Lower lobe of right lung (tissue), 2 donors: ENCODE results near the gene SCN9A. TPM values are rescaled to one million over a fixed set of nuclear protein-coding genes. Genes with fewer than 3 reads are reported as not detected.

Source experiments
- ATAC-seq, 2 donors: fragments of 200-7000 bp; cut with Tn5 transposase; one replicate each; pipeline ENCODE4 v1.9.1; 2020 to 2022; ENCODE audit warnings: mild to moderate bottlenecking in 2 of 2, moderate library complexity in 2 of 2
- DNase-seq: peaks from one replicate; pipeline ENCODE4 v3.0.0-alpha.2; 2020
- H3K27ac ChIP-seq: fragments of 200-600 bp; one replicate; pipeline ENCODE4 v1.8.0; 2022
- H3K27me3 ChIP-seq: fragments of 200-600 bp; one replicate; pipeline ENCODE4 v1.8.0; 2022; ENCODE audit warnings: low read depth
- H3K36me3 ChIP-seq: fragments of 200-600 bp; one replicate; pipeline ENCODE4 v1.8.0; 2022; ENCODE audit warnings: mild to moderate bottlenecking
- H3K4me1 ChIP-seq: fragments of 200-600 bp; one replicate; pipeline ENCODE4 v1.8.0; 2022
- H3K4me3 ChIP-seq: fragments of 200-600 bp; one replicate; pipeline ENCODE4 v1.8.0; 2022; ENCODE audit warnings: mild to moderate bottlenecking
- H3K9me3 ChIP-seq: fragments of 200-600 bp; one replicate; pipeline ENCODE4 v1.8.0; 2022
- intact Hi-C: fragments of 100-400 bp; cut with DNase I; formaldehyde crosslinking; loops from one replicate; pipeline ENCODE4 v1.11.0; 2022
- total RNA-seq: library from RNA; stranded (reverse); fragmentation: NEBNext Ultra II Directional; extraction: Animal tissue kit (Norgen Biotek cat#: 25700); gene quantifications from one replicate; pipeline ENCODE4 v1.2.1, GENCODE V29; 2021
- TF ChIP-seq, protein P1 (sequence below): fragments of 200-600 bp; IDR thresholded peaks from one replicate; pipeline ENCODE4 v1.8.0; 2022; ENCODE audit warnings: antibody characterized with exemption, mild to moderate bottlenecking
- donor health status: DM: no; HTN: yes; CAD: no; lungs with severe emphysema.

SCN9A gene
- total RNA-seq, 1 donor from 2014 or later, result 13.6 TPM

DNA sequence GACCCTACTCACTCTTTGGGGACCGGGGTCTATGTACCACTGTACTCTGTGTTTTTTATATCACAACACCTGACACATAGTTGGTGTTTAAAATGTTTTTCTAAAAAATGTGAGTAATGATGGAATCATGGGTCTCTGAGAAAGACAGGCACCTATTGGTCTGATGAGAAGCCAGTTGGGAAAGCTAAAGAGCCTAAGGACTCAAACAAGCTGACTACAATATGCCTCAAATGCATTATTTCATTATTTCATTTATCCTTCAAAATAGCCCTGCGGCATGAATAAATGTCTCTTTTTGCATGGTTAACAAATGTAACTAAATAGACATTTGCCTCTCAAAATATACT is 145.0 kb downstream of the SCN9A start:
- DNase-seq (no peak), ATAC-seq (no peak)
- Histone ChIP-seq H3K36me3 (no peaks in the 10 kb centered on the region), H3K27ac (no peak overlapping the region), H3K27me3 (no peaks in the 10 kb centered on the region), H3K4me3 (no peak overlapping the region), H3K9me3 (no peaks in the 10 kb centered on the region), H3K4me1 (peaks cover 4% of the 10 kb centered on the region)
- intact Hi-C loops, result no loop called here
- TF ChIP-seq, protein P1, sequence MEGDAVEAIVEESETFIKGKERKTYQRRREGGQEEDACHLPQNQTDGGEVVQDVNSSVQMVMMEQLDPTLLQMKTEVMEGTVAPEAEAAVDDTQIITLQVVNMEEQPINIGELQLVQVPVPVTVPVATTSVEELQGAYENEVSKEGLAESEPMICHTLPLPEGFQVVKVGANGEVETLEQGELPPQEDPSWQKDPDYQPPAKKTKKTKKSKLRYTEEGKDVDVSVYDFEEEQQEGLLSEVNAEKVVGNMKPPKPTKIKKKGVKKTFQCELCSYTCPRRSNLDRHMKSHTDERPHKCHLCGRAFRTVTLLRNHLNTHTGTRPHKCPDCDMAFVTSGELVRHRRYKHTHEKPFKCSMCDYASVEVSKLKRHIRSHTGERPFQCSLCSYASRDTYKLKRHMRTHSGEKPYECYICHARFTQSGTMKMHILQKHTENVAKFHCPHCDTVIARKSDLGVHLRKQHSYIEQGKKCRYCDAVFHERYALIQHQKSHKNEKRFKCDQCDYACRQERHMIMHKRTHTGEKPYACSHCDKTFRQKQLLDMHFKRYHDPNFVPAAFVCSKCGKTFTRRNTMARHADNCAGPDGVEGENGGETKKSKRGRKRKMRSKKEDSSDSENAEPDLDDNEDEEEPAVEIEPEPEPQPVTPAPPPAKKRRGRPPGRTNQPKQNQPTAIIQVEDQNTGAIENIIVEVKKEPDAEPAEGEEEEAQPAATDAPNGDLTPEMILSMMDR, result no peak

DNA sequence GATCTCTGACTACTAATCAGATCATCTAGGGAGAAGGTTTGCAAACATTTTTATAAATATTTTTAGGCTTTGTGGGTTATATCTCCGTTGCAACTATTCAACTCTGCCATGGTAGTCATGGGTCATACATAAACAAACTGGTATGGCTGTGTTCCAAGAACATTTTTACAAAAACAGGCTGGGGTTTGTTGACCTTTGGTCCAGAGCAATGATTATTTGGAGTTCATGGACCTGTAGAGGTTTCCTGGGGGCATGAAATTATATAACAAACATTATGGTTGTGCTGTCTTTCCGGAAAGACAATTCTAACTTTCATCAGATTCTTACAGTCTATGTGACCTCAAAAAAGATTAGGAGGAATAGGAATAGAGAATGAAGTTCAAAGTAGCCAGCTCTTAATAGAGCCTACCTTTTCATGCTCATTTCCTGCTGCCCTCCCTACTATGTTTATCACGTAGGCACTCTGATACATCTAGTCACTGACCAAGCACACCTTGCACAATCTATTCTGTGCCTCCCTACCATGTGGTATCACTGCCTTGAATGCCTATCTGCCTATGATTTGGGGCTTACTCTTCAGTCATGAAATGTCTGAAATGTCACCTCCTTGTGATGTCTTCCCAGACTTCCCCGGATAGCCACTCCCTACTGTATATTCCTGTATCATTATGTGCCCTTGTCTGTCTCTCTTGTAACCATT is 145.6 kb downstream of the SCN9A start:
- Histone ChIP-seq H3K4me3 (no peak overlapping the region), H3K4me1 (peaks cover 4% of the 10 kb centered on the region), H3K36me3 (no peaks in the 10 kb centered on the region), H3K27ac (peak overlapping the region; percentile 42), H3K9me3 (no peaks in the 10 kb centered on the region), H3K27me3 (no peaks in the 10 kb centered on the region)
- intact Hi-C loops, result no loop called here
- no peak for DNase-seq
- TF ChIP-seq, protein P1, result no peak
- ATAC-seq, result peak; percentile 84 to 88

DNA sequence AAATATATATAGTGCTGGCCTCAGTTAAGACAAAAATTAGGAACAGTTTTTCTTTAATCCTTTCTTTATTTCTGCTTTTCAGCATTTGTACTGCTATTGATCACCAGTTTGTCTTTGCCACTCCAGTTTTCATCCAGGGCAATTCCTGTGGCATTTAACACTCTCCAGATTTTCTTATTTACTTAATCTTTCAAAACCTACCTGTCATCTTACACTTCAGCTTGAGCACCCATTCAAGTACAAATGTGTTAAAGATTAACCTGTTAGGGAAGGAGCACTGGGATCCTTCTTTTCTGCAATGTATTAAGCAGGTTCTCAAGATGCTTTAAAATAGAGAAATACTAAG is 146.1 kb downstream of the SCN9A start:
- no peaks in the 10 kb centered on the region for H3K9me3 ChIP-seq
- DNase-seq, result no peak
- TF ChIP-seq, protein P1, result no peak
- peak; percentile 78 to 92 for ATAC-seq
- H3K4me3 ChIP-seq, result no peak overlapping the region
- no peaks in the 10 kb centered on the region for H3K36me3 ChIP-seq
- H3K27ac ChIP-seq, result peak overlapping the region; percentile 42
- intact Hi-C loops, result no loop called here
- H3K27me3 ChIP-seq, result no peaks in the 10 kb centered on the region
- peaks cover 4% of the 10 kb centered on the region for H3K4me1 ChIP-seq

DNA sequence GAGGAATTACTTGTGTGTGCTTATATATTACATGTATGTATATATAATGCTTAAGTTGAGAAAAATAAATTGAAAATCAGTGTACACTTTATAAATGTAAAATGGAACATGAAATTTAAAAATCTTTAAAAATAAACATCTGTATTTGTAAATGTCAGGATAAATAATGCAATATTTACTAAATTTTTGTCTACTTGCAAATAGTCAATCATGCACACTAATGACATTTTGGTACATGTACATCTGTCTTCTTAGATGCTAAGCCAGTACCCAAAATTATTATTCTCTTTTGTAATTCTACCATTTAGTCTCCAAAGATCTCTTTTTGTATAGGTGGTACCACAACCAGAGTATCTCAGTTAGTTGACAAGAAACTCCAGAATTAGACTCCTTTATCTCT is 151.5 kb downstream of the SCN9A start:
- no peaks in the 10 kb centered on the region for H3K9me3 ChIP-seq
- H3K4me3 ChIP-seq, result no peak overlapping the region
- no peak for ATAC-seq
- intact Hi-C loops, result no loop called here
- TF ChIP-seq, protein P1, result no peak
- no peak overlapping the region for H3K27ac ChIP-seq
- no peaks in the 10 kb centered on the region for H3K36me3 ChIP-seq
- H3K27me3 ChIP-seq, result no peaks in the 10 kb centered on the region
- no peak for DNase-seq
- no peaks in the 10 kb centered on the region for H3K4me1 ChIP-seq

DNA sequence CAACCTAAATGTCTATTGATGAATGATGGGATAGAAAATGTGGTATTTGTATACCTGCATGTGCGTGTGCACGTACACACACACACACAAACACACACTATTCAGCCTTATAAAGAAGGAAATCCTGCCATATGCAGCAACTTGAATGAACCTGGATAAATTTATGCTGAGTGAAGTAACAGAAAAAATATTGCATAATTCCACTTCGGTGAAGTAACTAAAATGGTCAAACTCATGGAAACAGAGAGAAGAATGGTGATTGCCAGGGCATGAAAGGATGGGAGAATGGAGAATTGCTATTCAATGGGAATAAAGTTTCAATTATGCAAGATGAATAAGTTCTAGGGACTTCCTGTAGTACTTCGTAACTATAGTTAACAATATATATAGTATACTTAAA is 152.4 kb downstream of the SCN9A start:
- Histone ChIP-seq H3K36me3 (no peaks in the 10 kb centered on the region), H3K27ac (no peak overlapping the region), H3K9me3 (no peaks in the 10 kb centered on the region), H3K4me3 (no peak overlapping the region), H3K4me1 (no peaks in the 10 kb centered on the region), H3K27me3 (no peaks in the 10 kb centered on the region)
- TF ChIP-seq, protein P1, result no peak
- intact Hi-C loops, result no loop called here
- ATAC-seq (no peak), DNase-seq (no peak)
